K562 (cell line): Measurements from ENCODE around the gene ENHO. TPM values are rescaled to one million over a fixed set of nuclear protein-coding genes. Genes with fewer than 3 reads are reported as not detected.

Experiments
- ATAC-seq: fragments of 200-7000 bp; cut with Tn5 transposase; 3 replicates; pipeline ENCODE4 v1.9.1; 2020; ENCODE audit warnings: moderate library complexity
- BruUV-seq: library from RNA; stranded (reverse); fragments of 400-500 nt; replicated peaks from 2 replicates; lab custom pipeline; 2021; lab: Mats Ljungman, UMichigan
- CTCF ChIA-PET: fragments of 300-600 bp; formaldehyde crosslinking; extraction: SDS; loops from one replicate; lab custom pipeline; 2021; ENCODE audit warnings: low intra/inter-chr PET ratio; lab: Yijun Ruan, JAX
- POLR2A ChIA-PET: fragments of 300-600, 350-650 bp; sonication (Branson Sonifier 250); formaldehyde crosslinking; extraction: SDS; loops from one replicate; lab custom pipeline; 2021; ENCODE audit warnings: antibody characterized with exemption, inconsistent platforms; lab: Yijun Ruan, JAX
- DNase-seq, 4 experiments: peaks; one replicate each; pipeline versions ENCODE4 v3.0.0 to v3.0.0-alpha.2; 2011 to 2018; ENCODE audit warnings: low spot score in 3 of 4, mixed read lengths in 3 of 4; ENCODE audit errors: extremely low read depth in 1 of 4
- FAIRE-seq: peaks from 2 replicates; lab custom pipeline; 2011; peaks lifted over from hg19 to GRCh38; lab: Jason Lieb, UNC
- H2AFZ ChIP-seq: 2 replicates; pipeline ENCODE4 v1.6.0; 2011; ENCODE audit warnings: low read depth, low read length, control low read depth, inconsistent platforms
- H3K27ac ChIP-seq: fragments of 200-600 bp; 3 replicates; pipeline ENCODE4 v1.8.0; 2011; ENCODE audit warnings: low read depth, mild to moderate bottlenecking, control low read depth, inconsistent platforms, low read length, moderate library complexity, mixed read lengths; ENCODE audit errors: extremely low read depth
- H3K27me3 ChIP-seq, 2 experiments: fragments of 300-600 bp in 1 of 2; 2 replicates in 1 of 2; 3 replicates in 1 of 2; pipeline versions ENCODE4 v1.6.0 to v1.8.0; 2011; ENCODE audit warnings: inconsistent platforms in 2 of 2, low read length in 2 of 2, mild to moderate bottlenecking in 1 of 2, mixed read lengths in 1 of 2, moderate library complexity in 1 of 2; ENCODE audit not compliant: control insufficient read depth in 2 of 2, insufficient read depth in 2 of 2
- H3K36me3 ChIP-seq: fragments of 300-600 bp; 3 replicates; pipeline ENCODE4 v1.8.0; 2011; ENCODE audit warnings: mild to moderate bottlenecking, low read length, inconsistent platforms; ENCODE audit not compliant: control insufficient read depth, insufficient read depth
- H3K4me1 ChIP-seq, 2 experiments: fragments of 200-600 bp in 1 of 2; replicated peaks in 1 of 2; 2 replicates in 1 of 2; 3 replicates in 1 of 2; pipeline versions ENCODE4 v1.5.1 to v1.8.0; 2011; ENCODE audit warnings: inconsistent platforms in 2 of 2, low read length in 2 of 2, mild to moderate bottlenecking in 1 of 2, mixed read lengths in 1 of 2, moderate library complexity in 1 of 2; ENCODE audit not compliant: control insufficient read depth in 2 of 2, insufficient read depth in 2 of 2
- H3K4me2 ChIP-seq: 2 replicates; pipeline ENCODE4 v1.6.1; 2011; ENCODE audit warnings: low read length, control low read depth, inconsistent platforms, mixed read lengths; ENCODE audit not compliant: insufficient read depth
- H3K4me3 ChIP-seq: fragments of 200-600 bp; sonication (generic), shearing (Covaris generic); 2 replicates; pipeline ENCODE4 v1.5.1; 2016; ENCODE audit warnings: control low read depth, inconsistent platforms
- H3K79me2 ChIP-seq: fragments of 200-600 bp; 3 replicates; pipeline ENCODE4 v1.8.0; 2011; ENCODE audit warnings: low read length, inconsistent platforms; ENCODE audit not compliant: control insufficient read depth, insufficient read depth
- H3K9ac ChIP-seq, 2 experiments: 2 replicates each; pipeline versions ENCODE4 v1.6.0 to v1.6.1; 2011; ENCODE audit warnings: low read depth in 2 of 2, low read length in 2 of 2, control low read depth in 1 of 2, inconsistent platforms in 1 of 2, mild to moderate bottlenecking in 1 of 2, mixed read lengths in 1 of 2; ENCODE audit not compliant: insufficient read depth in 1 of 2
- H3K9me1 ChIP-seq: one replicate; pipeline ENCODE4 v1.6.0; 2011; ENCODE audit warnings: inconsistent platforms, mild to moderate bottlenecking, low read length, moderate library complexity; ENCODE audit not compliant: control insufficient read depth, insufficient read depth
- H3K9me3 ChIP-seq: replicated peaks from 2 replicates; pipeline ENCODE4 v1.5.1; 2011; ENCODE audit warnings: low read depth, low read length, inconsistent platforms; ENCODE audit not compliant: control insufficient read depth, insufficient read depth
- H4K20me1 ChIP-seq: replicated peaks from 2 replicates; pipeline ENCODE4 v1.6.1; 2011; ENCODE audit warnings: low read length, inconsistent platforms, mixed read lengths; ENCODE audit not compliant: control insufficient read depth, insufficient read depth
- ARNT ChIP-seq, 2 experiments: fragments of 450-650 bp; IDR thresholded peaks; 2 replicates each; pipeline ENCODE4 v1.6.1; 2016; ENCODE audit warnings: mild to moderate bottlenecking in 1 of 2
- CBX1 ChIP-seq: sonication (generic); IDR thresholded peaks from 2 replicates; pipeline ENCODE4 v1.6.1; 2016; ENCODE audit warnings: antibody characterized with exemption, low read depth, mild to moderate bottlenecking
- ETS2 ChIP-seq: IDR thresholded peaks from 2 replicates; pipeline ENCODE4 v1.6.1; 2016; ENCODE audit warnings: borderline replicate concordance, missing genetic modification characterization, mild to moderate bottlenecking, moderate library complexity, missing compliant biosample characterization; ENCODE audit not compliant: poor library complexity, severe bottlenecking
- FIP1L1 ChIP-seq: fragments of 200-400 bp; formaldehyde crosslinking; IDR thresholded peaks from 2 replicates; pipeline ENCODE4 v1.6.1; 2018; ENCODE audit warnings: mild to moderate bottlenecking, low read depth, low read length; ENCODE audit not compliant: poor library complexity, severe bottlenecking
- GATA2 ChIP-seq: sonication (generic); formaldehyde crosslinking; IDR thresholded peaks from 2 replicates; pipeline ENCODE4 v1.4.0; 2020; ENCODE audit warnings: mild to moderate bottlenecking, missing genetic modification reagents
- MCM5 ChIP-seq: fragments of 450-650 bp; IDR thresholded peaks from 2 replicates; pipeline ENCODE4 v1.6.1; 2016; ENCODE audit warnings: low read depth
- MEF2A ChIP-seq: IDR thresholded peaks from 2 replicates; pipeline ENCODE4 v1.6.1; 2011; ENCODE audit warnings: low read depth, mild to moderate bottlenecking, low read length, moderate library complexity; ENCODE audit not compliant: control insufficient read depth
- NFRKB ChIP-seq: fragments of 450-650 bp; IDR thresholded peaks from 2 replicates; pipeline ENCODE4 v1.6.1; 2016; ENCODE audit warnings: low read depth
- NR2C1 ChIP-seq, 2 experiments: fragments of 450-650 bp; IDR thresholded peaks; 2 replicates each; pipeline ENCODE4 v1.6.1; 2017; ENCODE audit warnings: mild to moderate bottlenecking in 2 of 2, antibody characterized with exemption in 1 of 2, inconsistent platforms in 1 of 2, missing compliant biosample characterization in 1 of 2, missing genetic modification characterization in 1 of 2
- PHF8 ChIP-seq: fragments of 200-600 bp; sonication (generic); IDR thresholded peaks from 2 replicates; pipeline ENCODE4 v1.6.1; 2012; ENCODE audit warnings: mixed run types, mild to moderate bottlenecking, inconsistent platforms, low read length, moderate library complexity, borderline replicate concordance
- POLR3G ChIP-seq: IDR thresholded peaks from 2 replicates; pipeline ENCODE4 v1.6.1; 2011; ENCODE audit not compliant: insufficient read length, insufficient replicate concordance; ENCODE audit errors: extremely low read depth
- RBM34 ChIP-seq: fragments of 200-400 bp; formaldehyde crosslinking; IDR thresholded peaks from 2 replicates; pipeline ENCODE4 v1.6.1; 2018; ENCODE audit warnings: low read length, borderline replicate concordance; ENCODE audit not compliant: insufficient read depth
- RCOR1 ChIP-seq, 2 experiments: IDR thresholded peaks; 2 replicates each; pipeline ENCODE4 v1.6.1; 2012; ENCODE audit warnings: low read depth in 2 of 2, low read length in 2 of 2, borderline replicate concordance in 1 of 2, improper control_type of control experiment in 1 of 2
- TCF3 ChIP-seq: sonication (generic); formaldehyde crosslinking; IDR thresholded peaks from 2 replicates; pipeline ENCODE4 v1.4.0; 2020; ENCODE audit warnings: mild to moderate bottlenecking, missing genetic modification reagents
- U2AF1 ChIP-seq: fragments of 200-400 bp; formaldehyde crosslinking; optimal IDR thresholded peaks from 2 replicates; pipeline ENCODE3; 2017; ENCODE audit warnings: mild to moderate bottlenecking, low read depth, low read length, moderate library complexity
- ZBTB8A ChIP-seq: fragments of 450-650 bp; IDR thresholded peaks from 2 replicates; pipeline ENCODE4 v1.6.1; 2018; ENCODE audit warnings: mild to moderate bottlenecking, moderate library complexity; ENCODE audit not compliant: partially characterized antibody
- WGBS: fragments of 100-300 bp; shearing (Covaris generic); methylation state at CpG from one replicate; pipeline ENCODE4 v1.1.6; 2016; ENCODE audit warnings: low coverage, mixed read lengths; ENCODE audit not compliant: insufficient coverage; ENCODE audit errors: missing lambda C conversion rate; 5-methylcytosine and 5-hydroxymethylcytosine counted together
- in situ Hi-C: fragments of 300-500 bp; cut with MboI; formaldehyde crosslinking; loops from 4 replicates; pipeline ENCODE4 v1.15.0; 2018; ENCODE audit warnings: inconsistent platforms, mixed read lengths
- intact Hi-C: fragments of 100-400 bp; cut with micrococcal nuclease; formaldehyde crosslinking; loops from 2 replicates; pipeline ENCODE4 v1.14.2; 2022
- polyA plus RNA-seq, 8 experiments: library from polyadenylated mRNA; depleted of rRNA in 4 of 8; stranded (reverse) in 5 of 8; unstranded in 3 of 8; fragments of >200 nt; fragmentation: Nextera tagmentation in 2 of 8; fragmentation: Illumina TruSeq in 1 of 8; extraction: Ambion mirVana in 2 of 8; extraction: Trizol in 1 of 8; gene quantifications; 2 replicates each; pipeline versions ENCODE4 v1.2.1 to v1.2.3, GENCODE V29; 2011 to 2014; ENCODE audit warnings: inconsistent platforms in 1 of 8, missing spikeins in 1 of 8
- total RNA-seq, 7 experiments: library from RNA; depleted of rRNA in 6 of 7; stranded (reverse); fragments of >200 nt in 6 of 7; fragmentation: Illumina TruSeq in 2 of 7; extraction: Trizol in 2 of 7; gene quantifications; 2 replicates each; pipeline versions ENCODE4 v1.2.1 to v1.2.3, GENCODE V29; 2011 to 2021; ENCODE audit warnings: low replicate concordance in 1 of 7
- TF ChIP-seq, protein P1 (sequence below): sonication (generic); formaldehyde crosslinking; IDR thresholded peaks from 2 replicates; pipeline ENCODE4 v1.8.0; 2022; ENCODE audit warnings: mild to moderate bottlenecking, missing genetic modification reagents
- TF ChIP-seq, protein P2 (sequence below), 2 experiments: IDR thresholded peaks in 1 of 2; conservative IDR thresholded peaks in 1 of 2; 2 replicates each; pipeline ENCODE4 v1.6.1; 2016; ENCODE audit warnings: low read depth in 2 of 2, mild to moderate bottlenecking in 1 of 2, missing compliant biosample characterization in 1 of 2, missing genetic modification characterization in 1 of 2, moderate library complexity in 1 of 2

The ENHO gene
- total and polyA plus RNA-seq, 9 of the 15 experiments (the other 6 are each of a cell fraction or from before 2014, with no cell fraction given), result 0.24 TPM; not detected in 8

DNA sequence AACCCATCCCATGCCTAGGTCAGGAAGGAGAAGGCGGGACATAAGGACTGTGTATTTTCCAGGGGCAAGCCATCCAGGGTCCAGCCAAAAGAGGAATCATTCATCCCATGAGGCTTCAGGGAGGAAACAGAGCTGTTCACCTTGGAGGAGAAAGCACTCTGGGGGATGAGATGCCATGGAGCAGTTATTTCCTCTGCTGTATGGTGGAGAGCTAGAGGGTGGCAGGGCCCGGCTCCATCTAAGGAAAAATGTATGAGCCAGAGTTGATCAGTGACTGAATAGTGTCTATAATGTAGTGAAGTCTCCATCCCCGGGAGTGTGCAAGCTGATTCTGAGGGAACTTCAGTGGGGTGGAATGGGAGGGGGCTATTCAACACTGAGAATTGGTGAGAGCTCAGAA, 8.0 kb downstream of the ENHO start:
- H3K27ac ChIP-seq, result no peak overlapping the region
- intact Hi-C loops, result no loop called here
- no peak for DNase-seq
- TF ChIP-seq ZBTB8A (no peak), PHF8 (no peak), GATA2 (no peak), U2AF1 (no peak), MCM5 (no peak), FIP1L1 (no peak), NR2C1 (IDR thresholded peaks at IDR 0.05) (no peak), NR2C1 (tag; IDR thresholded peaks at IDR 0.05) (no peak), POLR3G (no peak), CBX1 (no peak), ETS2 (tag) (no peak), NFRKB (no peak), TCF3 (CRISPR knock-in tag) (no peak), ARNT (IDR thresholded peaks at IDR 0.05) (no peak), RBM34 (no peak), RCOR1 (IDR thresholded peaks at IDR 0.05; ENCODE audit: borderline replicate concordance in 1 of 2, low read depth in 2 of 2, low read length in 2 of 2) (no peak), MEF2A (no peak)
- TF ChIP-seq, protein P1, sequence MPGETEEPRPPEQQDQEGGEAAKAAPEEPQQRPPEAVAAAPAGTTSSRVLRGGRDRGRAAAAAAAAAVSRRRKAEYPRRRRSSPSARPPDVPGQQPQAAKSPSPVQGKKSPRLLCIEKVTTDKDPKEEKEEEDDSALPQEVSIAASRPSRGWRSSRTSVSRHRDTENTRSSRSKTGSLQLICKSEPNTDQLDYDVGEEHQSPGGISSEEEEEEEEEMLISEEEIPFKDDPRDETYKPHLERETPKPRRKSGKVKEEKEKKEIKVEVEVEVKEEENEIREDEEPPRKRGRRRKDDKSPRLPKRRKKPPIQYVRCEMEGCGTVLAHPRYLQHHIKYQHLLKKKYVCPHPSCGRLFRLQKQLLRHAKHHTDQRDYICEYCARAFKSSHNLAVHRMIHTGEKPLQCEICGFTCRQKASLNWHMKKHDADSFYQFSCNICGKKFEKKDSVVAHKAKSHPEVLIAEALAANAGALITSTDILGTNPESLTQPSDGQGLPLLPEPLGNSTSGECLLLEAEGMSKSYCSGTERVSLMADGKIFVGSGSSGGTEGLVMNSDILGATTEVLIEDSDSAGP (CRISPR knock-in tag), result no peak
- TF ChIP-seq, protein P2, sequence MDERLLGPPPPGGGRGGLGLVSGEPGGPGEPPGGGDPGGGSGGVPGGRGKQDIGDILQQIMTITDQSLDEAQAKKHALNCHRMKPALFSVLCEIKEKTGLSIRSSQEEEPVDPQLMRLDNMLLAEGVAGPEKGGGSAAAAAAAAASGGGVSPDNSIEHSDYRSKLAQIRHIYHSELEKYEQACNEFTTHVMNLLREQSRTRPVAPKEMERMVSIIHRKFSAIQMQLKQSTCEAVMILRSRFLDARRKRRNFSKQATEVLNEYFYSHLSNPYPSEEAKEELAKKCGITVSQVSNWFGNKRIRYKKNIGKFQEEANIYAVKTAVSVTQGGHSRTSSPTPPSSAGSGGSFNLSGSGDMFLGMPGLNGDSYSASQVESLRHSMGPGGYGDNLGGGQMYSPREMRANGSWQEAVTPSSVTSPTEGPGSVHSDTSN (CRISPR knock-in tag; IDR thresholded peaks at IDR 0.05; ENCODE audit: low read depth), result no peak
- TF ChIP-seq, protein P2 (tag; conservative IDR thresholded peaks at IDR 0.05; ENCODE audit: low read depth), result no peak
- TF ChIP-seq, all 486 proteins: peak for 0
- no peak overlapping the region for H3K9ac ChIP-seq
- H3K4me3 ChIP-seq, result no peak overlapping the region
- FAIRE-seq (no peak), ATAC-seq (no peak)
- H3K4me2 ChIP-seq, result no peak overlapping the region
- no peaks in the 10 kb centered on the region for H4K20me1 ChIP-seq
- no peaks in the 10 kb centered on the region for H3K9me1 ChIP-seq
- 0% methylated on average over 3 of the region's 3 CpGs for WGBS
- no TSS peak for BruUV-seq
- H3K4me1 ChIP-seq, result no peaks in the 10 kb centered on the region; a peak in 1 of 5 replicates
- in situ Hi-C loops, result no loop called here
- H3K9me3 ChIP-seq, result no peaks in the 10 kb centered on the region
- POLR2A ChIA-PET, result no interaction called here
- H3K27me3 ChIP-seq, result peaks cover 0 to 6% of the 10 kb centered on the region in 2 experiments; a peak in 3 of 5 replicates
- no peak overlapping the region for H2AFZ ChIP-seq
- CTCF ChIA-PET, result no interaction called here
- no peaks in the 10 kb centered on the region for H3K36me3 ChIP-seq
- H3K79me2 ChIP-seq, result no peaks in the 10 kb centered on the region
